Liver (tissue), 9 donors: ENCODE data around the gene CD33. TPM values are rescaled to one million over a fixed set of nuclear protein-coding genes. Genes with fewer than 3 reads are reported as not detected.

Experiments
- DNase-seq: peaks from one replicate; pipeline ENCODE4 v3.0.0-alpha.2; 2017; ENCODE audit warnings: low spot score
- H3K27ac ChIP-seq, 2 donors: one replicate each; pipeline ENCODE4 v1.7.0; 2013; ENCODE audit warnings: inconsistent platforms in 2 of 2, low read length in 2 of 2, control low read depth in 1 of 2, low read depth in 1 of 2, mild to moderate bottlenecking in 1 of 2
- H3K27me3 ChIP-seq, 4 donors: one replicate each; pipeline versions ENCODE4 v1.6.1 to v1.7.0; 2013; ENCODE audit warnings: low read length in 3 of 4, inconsistent platforms in 1 of 4, mild to moderate bottlenecking in 1 of 4, moderate library complexity in 1 of 4; ENCODE audit not compliant: control insufficient read depth in 4 of 4, insufficient read depth in 4 of 4
- H3K36me3 ChIP-seq, 4 donors: one replicate each; pipeline versions ENCODE4 v1.6.1 to v1.7.0; 2013; ENCODE audit warnings: low read length in 3 of 4, mild to moderate bottlenecking in 3 of 4, low read depth in 1 of 4, moderate library complexity in 1 of 4; ENCODE audit not compliant: control insufficient read depth in 4 of 4, insufficient read depth in 3 of 4
- H3K4me1 ChIP-seq, 4 donors: one replicate each; pipeline versions ENCODE4 v1.6.1 to v1.7.0; 2013; ENCODE audit warnings: low read length in 3 of 4, mild to moderate bottlenecking in 3 of 4, moderate library complexity in 1 of 4; ENCODE audit not compliant: control insufficient read depth in 4 of 4, insufficient read depth in 4 of 4
- H3K4me3 ChIP-seq, 3 donors: one replicate each; pipeline versions ENCODE4 v1.6.1 to v1.7.0; 2013; ENCODE audit warnings: low read length in 3 of 3, control low read depth in 1 of 3, low read depth in 1 of 3, mild to moderate bottlenecking in 1 of 3
- H3K9ac ChIP-seq, 2 donors: one replicate each; pipeline ENCODE4 v1.7.0; 2013; ENCODE audit warnings: low read length in 2 of 2, mild to moderate bottlenecking in 2 of 2, moderate library complexity in 2 of 2, control low read depth in 1 of 2, low read depth in 1 of 2
- H3K9me3 ChIP-seq, 4 donors: one replicate each; pipeline versions ENCODE4 v1.6.1 to v1.7.0; 2013; ENCODE audit warnings: low read length in 3 of 4; ENCODE audit not compliant: control insufficient read depth in 4 of 4
- EGR1 ChIP-seq, 2 donors: IDR thresholded peaks; 2 replicates each; pipeline ENCODE4 v1.6.1; 2016 to 2018; ENCODE audit warnings: antibody characterized with exemption in 2 of 2, low read depth in 2 of 2
- FOXA1 ChIP-seq: IDR thresholded peaks from 2 replicates; pipeline ENCODE4 v1.6.1; 2016; ENCODE audit warnings: antibody characterized with exemption
- FOXA2 ChIP-seq: IDR thresholded peaks from 2 replicates; pipeline ENCODE4 v1.6.1; 2016; ENCODE audit warnings: antibody characterized with exemption
- GABPA ChIP-seq, 2 donors: IDR thresholded peaks in 1 of 2; conservative IDR thresholded peaks in 1 of 2; 2 replicates each; pipeline ENCODE4 v1.6.1; 2016; ENCODE audit warnings: antibody characterized with exemption in 2 of 2, mild to moderate bottlenecking in 1 of 2, moderate library complexity in 1 of 2
- HNF4A ChIP-seq, 2 donors: conservative IDR thresholded peaks; 2 replicates each; pipeline ENCODE4 v1.6.1; 2016; ENCODE audit warnings: antibody characterized with exemption in 2 of 2, mild to moderate bottlenecking in 2 of 2
- HNF4G ChIP-seq: IDR thresholded peaks from 2 replicates; pipeline ENCODE4 v1.6.1; 2016; ENCODE audit warnings: antibody characterized with exemption
- JUND ChIP-seq, 2 donors: IDR thresholded peaks; 2 replicates each; pipeline ENCODE4 v1.6.1; 2016; ENCODE audit warnings: antibody characterized with exemption in 2 of 2
- NR2F2 ChIP-seq: IDR thresholded peaks from 2 replicates; pipeline ENCODE4 v1.6.1; 2016; ENCODE audit warnings: antibody characterized with exemption
- RAD21 ChIP-seq, 2 donors: IDR thresholded peaks; 2 replicates each; pipeline ENCODE4 v1.6.1; 2016; ENCODE audit warnings: antibody characterized with exemption in 2 of 2, mild to moderate bottlenecking in 2 of 2
- REST ChIP-seq: IDR thresholded peaks from 2 replicates; pipeline ENCODE4 v1.6.1; 2016; ENCODE audit warnings: antibody characterized with exemption, mild to moderate bottlenecking
- RXRA ChIP-seq, 2 donors: IDR thresholded peaks; 2 replicates each; pipeline ENCODE4 v1.6.1; 2017 to 2018; ENCODE audit warnings: antibody characterized with exemption in 2 of 2, mild to moderate bottlenecking in 1 of 2
- SP1 ChIP-seq: IDR thresholded peaks from 2 replicates; pipeline ENCODE4 v1.6.1; 2018; ENCODE audit warnings: antibody characterized with exemption, mild to moderate bottlenecking
- TAF1 ChIP-seq: conservative IDR thresholded peaks from 2 replicates; pipeline ENCODE4 v1.6.1; 2016; ENCODE audit warnings: antibody characterized with exemption, mild to moderate bottlenecking
- YY1 ChIP-seq: IDR thresholded peaks from 2 replicates; pipeline ENCODE4 v1.6.1; 2016; ENCODE audit warnings: antibody characterized with exemption, mild to moderate bottlenecking
- WGBS: extraction: QIAGEN DNeasy Blood & Tissue Kit; methylation state at CpG from one replicate; pipeline ENCODE4 v1.1.7; 2013; 5-methylcytosine and 5-hydroxymethylcytosine counted together
- polyA plus RNA-seq, 2 donors: library from polyadenylated mRNA; stranded (reverse) in 1 of 2; unstranded in 1 of 2; fragments of 200-250 nt in 1 of 2; fragments of >200 nt in 1 of 2; fragmentation: Nextera tagmentation in 1 of 2; extraction: Ambion mirVana in 1 of 2; gene quantifications; one replicate each; pipeline versions ENCODE4 v1.2.1 to v1.2.3, GENCODE V29; 2013 to 2015
- total RNA-seq, 2 donors: library from RNA; depleted of rRNA; stranded (reverse); fragments of >200 nt; gene quantifications; one replicate each; pipeline ENCODE4 v1.2.3, GENCODE V29; 2014
- TF ChIP-seq, protein P1 (sequence below): IDR thresholded peaks from 2 replicates; pipeline ENCODE4 v1.6.1; 2016; ENCODE audit warnings: antibody characterized with exemption
- TF ChIP-seq, protein P2 (sequence below): fragments of 150-350 bp; IDR thresholded peaks from 2 replicates; pipeline ENCODE4 v1.5.1; 2017; ENCODE audit warnings: improper control_type of control experiment, low read depth, low read length; ENCODE audit not compliant: missing input control
- TF ChIP-seq, protein P3 (sequence below): IDR thresholded peaks from 2 replicates; pipeline ENCODE4 v1.6.1; 2016; ENCODE audit warnings: antibody characterized with exemption
- TF ChIP-seq, protein P4 (sequence below): IDR thresholded peaks from 2 replicates; pipeline ENCODE4 v1.6.1; 2016; ENCODE audit warnings: antibody characterized with exemption
- donor health status: healthy.
- donor health status: healthy.
- donor health status: healthy.
- donor health status: healthy.
- donor health status: healthy.

Gene CD33
- total and polyA plus RNA-seq, 4 donors: 1.3 to 5.1 (median 3.8) TPM

DNA sequence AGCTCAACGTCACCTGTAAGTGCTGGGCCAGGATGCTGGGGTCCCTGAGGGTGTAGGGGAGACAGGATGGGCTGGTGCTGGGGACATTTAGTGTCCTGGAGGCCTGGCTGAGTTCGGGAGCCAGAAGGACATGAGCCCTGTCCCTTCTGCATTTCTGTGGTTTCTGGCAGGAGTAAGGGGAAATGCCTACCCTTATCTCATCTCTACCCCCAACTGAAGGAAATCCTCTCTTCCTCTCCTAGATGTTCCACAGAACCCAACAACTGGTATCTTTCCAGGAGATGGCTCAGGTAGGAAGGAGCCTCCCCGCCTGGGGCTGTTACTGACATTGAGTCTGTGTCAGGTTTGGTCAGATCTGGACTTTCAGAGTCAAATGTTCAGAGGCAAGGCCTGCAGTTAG is 1.2 kb downstream of the CD33 start:
- TF ChIP-seq FOXA2 (no peak), HNF4A (conservative IDR thresholded peaks at IDR 0.05) (no peak), YY1 (no peak), RXRA (IDR thresholded peaks at IDR 0.05) (no peak), HNF4G (no peak), EGR1 (IDR thresholded peaks at IDR 0.05; ENCODE audit: low read depth in 2 of 2) (no peak), GABPA (IDR thresholded peaks at IDR 0.05 in 1 of 2, conservative IDR thresholded peaks at IDR 0.05 in 1 of 2) (no peak), NR2F2 (no peak), FOXA1 (no peak)
- TF ChIP-seq, protein P1, sequence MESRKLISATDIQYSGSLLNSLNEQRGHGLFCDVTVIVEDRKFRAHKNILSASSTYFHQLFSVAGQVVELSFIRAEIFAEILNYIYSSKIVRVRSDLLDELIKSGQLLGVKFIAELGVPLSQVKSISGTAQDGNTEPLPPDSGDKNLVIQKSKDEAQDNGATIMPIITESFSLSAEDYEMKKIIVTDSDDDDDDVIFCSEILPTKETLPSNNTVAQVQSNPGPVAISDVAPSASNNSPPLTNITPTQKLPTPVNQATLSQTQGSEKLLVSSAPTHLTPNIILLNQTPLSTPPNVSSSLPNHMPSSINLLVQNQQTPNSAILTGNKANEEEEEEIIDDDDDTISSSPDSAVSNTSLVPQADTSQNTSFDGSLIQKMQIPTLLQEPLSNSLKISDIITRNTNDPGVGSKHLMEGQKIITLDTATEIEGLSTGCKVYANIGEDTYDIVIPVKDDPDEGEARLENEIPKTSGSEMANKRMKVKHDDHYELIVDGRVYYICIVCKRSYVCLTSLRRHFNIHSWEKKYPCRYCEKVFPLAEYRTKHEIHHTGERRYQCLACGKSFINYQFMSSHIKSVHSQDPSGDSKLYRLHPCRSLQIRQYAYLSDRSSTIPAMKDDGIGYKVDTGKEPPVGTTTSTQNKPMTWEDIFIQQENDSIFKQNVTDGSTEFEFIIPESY: no peak
- TF ChIP-seq, protein P2, sequence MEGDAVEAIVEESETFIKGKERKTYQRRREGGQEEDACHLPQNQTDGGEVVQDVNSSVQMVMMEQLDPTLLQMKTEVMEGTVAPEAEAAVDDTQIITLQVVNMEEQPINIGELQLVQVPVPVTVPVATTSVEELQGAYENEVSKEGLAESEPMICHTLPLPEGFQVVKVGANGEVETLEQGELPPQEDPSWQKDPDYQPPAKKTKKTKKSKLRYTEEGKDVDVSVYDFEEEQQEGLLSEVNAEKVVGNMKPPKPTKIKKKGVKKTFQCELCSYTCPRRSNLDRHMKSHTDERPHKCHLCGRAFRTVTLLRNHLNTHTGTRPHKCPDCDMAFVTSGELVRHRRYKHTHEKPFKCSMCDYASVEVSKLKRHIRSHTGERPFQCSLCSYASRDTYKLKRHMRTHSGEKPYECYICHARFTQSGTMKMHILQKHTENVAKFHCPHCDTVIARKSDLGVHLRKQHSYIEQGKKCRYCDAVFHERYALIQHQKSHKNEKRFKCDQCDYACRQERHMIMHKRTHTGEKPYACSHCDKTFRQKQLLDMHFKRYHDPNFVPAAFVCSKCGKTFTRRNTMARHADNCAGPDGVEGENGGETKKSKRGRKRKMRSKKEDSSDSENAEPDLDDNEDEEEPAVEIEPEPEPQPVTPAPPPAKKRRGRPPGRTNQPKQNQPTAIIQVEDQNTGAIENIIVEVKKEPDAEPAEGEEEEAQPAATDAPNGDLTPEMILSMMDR: no peak
- TF ChIP-seq, protein P3, sequence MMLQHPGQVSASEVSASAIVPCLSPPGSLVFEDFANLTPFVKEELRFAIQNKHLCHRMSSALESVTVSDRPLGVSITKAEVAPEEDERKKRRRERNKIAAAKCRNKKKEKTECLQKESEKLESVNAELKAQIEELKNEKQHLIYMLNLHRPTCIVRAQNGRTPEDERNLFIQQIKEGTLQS: no peak
- Histone ChIP-seq H3K4me1 (peaks cover 0 to 2% (median 0%) of the 10 kb centered on the region in 4 donors), H3K9ac (no peak overlapping the region), H3K9me3 (peaks cover 0 to 2% (median 0%) of the 10 kb centered on the region in 4 donors), H3K4me3 (no peak overlapping the region), H3K27me3 (peaks cover 0 to 3% (median 0%) of the 10 kb centered on the region in 4 donors), H3K27ac (no peak overlapping the region), H3K36me3 (no peaks in the 10 kb centered on the region)
- 37% methylated on average over 3 of the region's 3 CpGs for WGBS
- no peak for DNase-seq

DNA sequence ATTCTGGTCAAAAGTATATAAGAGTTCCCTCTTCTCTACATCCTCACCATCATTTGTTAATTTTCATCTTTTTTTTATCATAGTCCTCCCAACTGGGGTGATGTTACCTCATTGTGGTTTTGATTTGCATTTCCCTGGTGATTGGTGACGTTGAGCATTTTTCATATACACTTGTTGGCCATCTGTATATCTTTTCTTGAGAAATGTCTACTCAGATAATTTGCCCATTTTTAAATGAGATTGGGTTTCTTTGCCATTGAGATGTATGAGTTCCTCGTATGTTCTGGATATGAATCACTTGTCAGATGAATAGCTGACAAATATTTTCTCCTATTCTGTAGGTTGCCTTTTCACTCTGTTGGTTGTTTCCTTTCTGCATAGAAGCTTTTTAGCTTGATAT is 2.4 kb downstream of the CD33 start:
- Histone ChIP-seq H3K36me3 (no peaks in the 10 kb centered on the region), H3K4me1 (peaks cover 0 to 2% (median 0%) of the 10 kb centered on the region in 4 donors), H3K9ac (no peak overlapping the region), H3K4me3 (no peak overlapping the region), H3K27me3 (peaks cover 0 to 3% (median 0%) of the 10 kb centered on the region in 4 donors), H3K27ac (no peak overlapping the region), H3K9me3 (peaks cover 0 to 3% (median 0%) of the 10 kb centered on the region in 4 donors)
- TF ChIP-seq, protein P2: no peak
- no peak for TF ChIP-seq HNF4G
- TF ChIP-seq, protein P3: no peak
- no peak for TF ChIP-seq NR2F2
- no peak for TF ChIP-seq SP1
- no peak for TF ChIP-seq EGR1 (IDR thresholded peaks at IDR 0.05; ENCODE audit: low read depth in 2 of 2)
- TF ChIP-seq, protein P4, sequence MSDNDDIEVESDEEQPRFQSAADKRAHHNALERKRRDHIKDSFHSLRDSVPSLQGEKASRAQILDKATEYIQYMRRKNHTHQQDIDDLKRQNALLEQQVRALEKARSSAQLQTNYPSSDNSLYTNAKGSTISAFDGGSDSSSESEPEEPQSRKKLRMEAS: no peak
- TF ChIP-seq FOXA2: no peak
- TF ChIP-seq YY1: no peak
- TF ChIP-seq RAD21 (IDR thresholded peaks at IDR 0.05): no peak
- no peak for TF ChIP-seq JUND (IDR thresholded peaks at IDR 0.05)
- TF ChIP-seq FOXA1: no peak
- TF ChIP-seq RXRA (IDR thresholded peaks at IDR 0.05): no peak
- TF ChIP-seq TAF1: no peak
- TF ChIP-seq HNF4A (conservative IDR thresholded peaks at IDR 0.05): no peak
- no peak for TF ChIP-seq GABPA (IDR thresholded peaks at IDR 0.05 in 1 of 2, conservative IDR thresholded peaks at IDR 0.05 in 1 of 2)
- TF ChIP-seq, protein P1: no peak
- TF ChIP-seq REST: no peak
- DNase-seq: no peak
- WGBS: 53% methylated on average over 2 of the region's 2 CpGs
